Measurements from ENCODE around the gene P2RY2. TPM values are rescaled to one million over a fixed set of nuclear protein-coding genes. Genes with fewer than 3 reads are reported as not detected.

The P2RY2 gene
- total RNA-seq, 1 experiment from 2014 or later: 2.9 TPM

- no peak overlapping the region for H3K4me3 ChIP-seq (replicated peaks in 1 of 2; ENCODE audit: low read depth in 1 of 2, low read length in 2 of 2)
- H3K4me1 ChIP-seq (ENCODE audit: control insufficient read depth in 1 of 2, insufficient read depth in 2 of 2, low read length in 2 of 2): peaks cover 9 to 48% of the 10 kb centered on the region in 2 experiments; a peak in 3 of 4 replicates
- intact Hi-C loops (cut with micrococcal nuclease): no loop called here
- no peaks in the 10 kb centered on the region for H3K36me3 ChIP-seq (ENCODE audit: control insufficient read depth in 1 of 2, insufficient read depth in 2 of 2, low read length in 2 of 2)
- ATAC-seq (no peak), DNase-seq (ENCODE audit: low read depth, low spot score) (no peak)
- ChIA-PET POLR2A (no interaction called here), RAD21 (ENCODE audit: low non-redundant PET in 1 of 2, low total read pairs in 2 of 2, uncharacterized antibody in 2 of 2, unreplicated experiment in 2 of 2) (no interaction called here), CTCF (interaction anchor here (1.2 kb wide), 1 partner anchor 48 kb away, joined by 6 read pairs; no protein-coding TSS in a partner anchor)
- no peak overlapping the region for H3K27ac ChIP-seq (ENCODE audit: low read depth, low read length)
- H3K27me3 ChIP-seq (ENCODE audit: insufficient read depth, low read length): no peaks in the 10 kb centered on the region
- no peak overlapping the region for H2AFZ ChIP-seq (ENCODE audit: low read depth, low read length, poor library complexity, severe bottlenecking)
- no TSS peak for BruUV-seq (replicated peaks)
- no peaks in the 10 kb centered on the region for H3K9me3 ChIP-seq (ENCODE audit: control insufficient read depth in 1 of 2, insufficient read depth in 1 of 2, low read depth in 1 of 2, low read length in 2 of 2)
- no peaks in the 10 kb centered on the region for H3K79me2 ChIP-seq (ENCODE audit: insufficient read depth, low read length)
- no peaks in the 10 kb centered on the region for H4K20me1 ChIP-seq (ENCODE audit: insufficient read depth)
- no peaks in the 10 kb centered on the region for H3K9me2 ChIP-seq (ENCODE audit: insufficient read depth)
- TF ChIP-seq CEBPB (IDR thresholded peaks at IDR 0.05; ENCODE audit: low read depth): no peak
- no peak for TF ChIP-seq EGR1 (IDR thresholded peaks at IDR 0.05; ENCODE audit: low read depth)
- TF ChIP-seq EZH2 (IDR thresholded peaks at IDR 0.05): no peak
- TF ChIP-seq CBX3 (IDR thresholded peaks at IDR 0.05; ENCODE audit: low read depth): no peak
- TF ChIP-seq JUND (IDR thresholded peaks at IDR 0.05): no peak
- no peak for TF ChIP-seq TCF7L2 (IDR thresholded peaks at IDR 0.05; ENCODE audit: borderline replicate concordance, extremely low read depth, insufficient read depth, insufficient read length)
- TF ChIP-seq SRF (IDR thresholded peaks at IDR 0.05; ENCODE audit: low read depth): no peak
- no peak for TF ChIP-seq RAD21 (IDR thresholded peaks at IDR 0.05; ENCODE audit: low read depth)
- no peak for TF ChIP-seq ELF1 (IDR thresholded peaks at IDR 0.05; ENCODE audit: borderline replicate concordance, low read depth)
- no peak for TF ChIP-seq POLR2AphosphoS5 (IDR thresholded peaks at IDR 0.05; ENCODE audit: low read depth, low read length)
- no peak for TF ChIP-seq ATF3 (IDR thresholded peaks at IDR 0.05)
- no peak for TF ChIP-seq POLR2A (IDR thresholded peaks at IDR 0.05; ENCODE audit: borderline replicate concordance, extremely low read depth, insufficient read depth, insufficient read length)
- TF ChIP-seq ZBTB33 (IDR thresholded peaks at IDR 0.05; ENCODE audit: extremely low read depth, insufficient replicate concordance, low read length): no peak
- no peak for TF ChIP-seq ZNF274 (IDR thresholded peaks at IDR 0.05; ENCODE audit: low read depth, low read length)
- no peak overlapping the region for H3K9ac ChIP-seq (ENCODE audit: low read length)
- H3K4me2 ChIP-seq (ENCODE audit: low read length): no peak overlapping the region
Observed at GRCh38 chr11:73188301-73188700, 29.8 kb upstream of the P2RY2 start.

Measured in HCT116 (cell line).